A549 (cell line): Measurements from ENCODE around the gene ARHGAP10. TPM values are rescaled to one million over a fixed set of nuclear protein-coding genes. Genes with fewer than 3 reads are reported as not detected.

Experiments
- ATAC-seq, 2 experiments: fragments of 200-7000 bp in 1 of 2; fragments of >200 bp in 1 of 2; cut with Nextera tagmentation in 1 of 2; cut with Tn5 transposase in 1 of 2; 3 replicates each; pipeline versions ENCODE4 v1.8.0 to v1.9.1; 2018 to 2020; ENCODE audit warnings: mild to moderate bottlenecking in 1 of 2, moderate library complexity in 1 of 2
- CTCF ChIA-PET: fragments of 300-600 bp; sonication (Branson Sonifier 250); formaldehyde crosslinking; extraction: SDS; loops from one replicate; lab custom pipeline; 2021; ENCODE audit warnings: antibody characterized with exemption, inconsistent platforms; lab: Yijun Ruan, JAX
- POLR2A ChIA-PET: fragments of 350-600 bp; formaldehyde crosslinking; extraction: SDS; loops from one replicate; lab custom pipeline; 2021; ENCODE audit warnings: antibody characterized with exemption, inconsistent platforms; lab: Yijun Ruan, JAX
- DNase-seq, 2 experiments: peaks; one replicate each; pipeline versions ENCODE4 v3.0.0 to v3.0.0-alpha.2; 2011 to 2016; ENCODE audit warnings: low read depth in 1 of 2, low spot score in 1 of 2
- FAIRE-seq: peaks from 2 replicates; lab custom pipeline; 2011; peaks lifted over from hg19 to GRCh38; lab: Jason Lieb, UNC
- H3K27ac ChIP-seq, 2 experiments: fragments of >200 bp; sonication (Bioruptor Twin); formaldehyde crosslinking; 3 replicates each; pipeline ENCODE4 v1.5.1; 2016 to 2017
- H3K4me1 ChIP-seq: fragments of >200 bp; sonication (Bioruptor Twin); formaldehyde crosslinking; 3 replicates; pipeline ENCODE4 v1.6.1; 2016
- H3K4me2 ChIP-seq: fragments of >200 bp; sonication (Bioruptor Twin); formaldehyde crosslinking; 3 replicates; pipeline ENCODE4 v1.6.1; 2016
- H3K4me3 ChIP-seq: fragments of >200 bp; sonication (Bioruptor Twin); formaldehyde crosslinking; 3 replicates; pipeline ENCODE4 v1.5.1; 2016
- H3K9me3 ChIP-seq: fragments of >200 bp; sonication (Bioruptor Twin); formaldehyde crosslinking; 3 replicates; pipeline ENCODE4 v1.6.1; 2016
- EHMT2 ChIP-seq: fragments of 200-600 bp; sonication (generic); IDR thresholded peaks from 2 replicates; pipeline ENCODE4 v1.6.1; 2016; ENCODE audit warnings: antibody characterized with exemption, low read depth, mild to moderate bottlenecking, moderate library complexity
- FOSB ChIP-seq: fragments of 250-450 bp; sonication (Bioruptor Pico); IDR thresholded peaks from 2 replicates; pipeline ENCODE4 v1.5.0; 2020; ENCODE audit warnings: mild to moderate bottlenecking, moderate library complexity
- HES2 ChIP-seq: fragments of >200 bp; sonication (Bioruptor Twin); formaldehyde crosslinking; IDR thresholded peaks from 2 replicates; pipeline ENCODE4 v1.6.1; 2016
- HOXB5 ChIP-seq: fragments of 250-450 bp; sonication (Bioruptor Pico); IDR thresholded peaks from 2 replicates; pipeline ENCODE4 v1.5.0; 2020; ENCODE audit warnings: mild to moderate bottlenecking, moderate library complexity
- MAFK ChIP-seq: fragments of 450-650 bp; IDR thresholded peaks from 2 replicates; pipeline ENCODE4 v1.6.1; 2014; ENCODE audit not compliant: partially characterized antibody
- NR3C1 ChIP-seq: fragments of >200 bp; sonication (Bioruptor Twin); formaldehyde crosslinking; IDR thresholded peaks from 3 replicates; pipeline ENCODE4 v1.6.1; 2017
- POLR2AphosphoS2 ChIP-seq: conservative IDR thresholded peaks from 2 replicates; pipeline ENCODE4 v1.6.1; 2012; ENCODE audit warnings: low read length, improper control_type of control experiment, inconsistent platforms
- REST ChIP-seq: fragments of 200-600 bp; sonication (generic); IDR thresholded peaks from 2 replicates; pipeline ENCODE4 v1.6.1; 2016; ENCODE audit warnings: antibody characterized with exemption, mild to moderate bottlenecking, moderate library complexity
- RFX5 ChIP-seq: fragments of 450-650 bp; IDR thresholded peaks from 2 replicates; pipeline ENCODE4 v1.7.1; 2014; ENCODE audit warnings: antibody characterized with exemption, mild to moderate bottlenecking, moderate library complexity
- ZC3H11A ChIP-seq: fragments of 450-650 bp; IDR thresholded peaks from 2 replicates; pipeline ENCODE4 v1.6.1; 2014; ENCODE audit warnings: antibody characterized with exemption, mild to moderate bottlenecking
- ZNF302 ChIP-seq: fragments of 250-450 bp; sonication (Bioruptor Pico); IDR thresholded peaks from 2 replicates; pipeline ENCODE4 v1.9.0; 2021; ENCODE audit warnings: inconsistent platforms, mild to moderate bottlenecking, moderate library complexity
- WGBS: methylation state at CpG from one replicate; pipeline ENCODE4 v1.1.6; 2017; ENCODE audit errors: missing lambda C conversion rate; 5-methylcytosine and 5-hydroxymethylcytosine counted together
- polyA plus RNA-seq, 4 experiments: library from polyadenylated mRNA; depleted of rRNA in 3 of 4; stranded (reverse); fragments of >200 nt; fragmentation: RNase III in 1 of 4; extraction: RNeasy Plus Mini Kit Qiagen cat#74134 plus additional on column Dnase treatment in 1 of 4; gene quantifications; 2 replicates in 3 of 4; 3 replicates in 1 of 4; pipeline ENCODE4 v1.2.3, GENCODE V29; 2011 to 2017
- TF ChIP-seq, protein P1 (sequence below): fragments of 450-650 bp; IDR thresholded peaks from 2 replicates; pipeline ENCODE4 v1.6.1; 2014; ENCODE audit warnings: antibody characterized with exemption
- TF ChIP-seq, protein P2 (sequence below): fragments of 250-450 bp; sonication (Bioruptor Pico); IDR thresholded peaks from 2 replicates; pipeline ENCODE4 v1.5.0; 2021; ENCODE audit warnings: mild to moderate bottlenecking, moderate library complexity, borderline replicate concordance

The ARHGAP10 gene
- polyA plus RNA-seq, 2 of the 4 experiments (the other 2 are of a cell fraction), result 7.0 to 7.2 TPM

DNA sequence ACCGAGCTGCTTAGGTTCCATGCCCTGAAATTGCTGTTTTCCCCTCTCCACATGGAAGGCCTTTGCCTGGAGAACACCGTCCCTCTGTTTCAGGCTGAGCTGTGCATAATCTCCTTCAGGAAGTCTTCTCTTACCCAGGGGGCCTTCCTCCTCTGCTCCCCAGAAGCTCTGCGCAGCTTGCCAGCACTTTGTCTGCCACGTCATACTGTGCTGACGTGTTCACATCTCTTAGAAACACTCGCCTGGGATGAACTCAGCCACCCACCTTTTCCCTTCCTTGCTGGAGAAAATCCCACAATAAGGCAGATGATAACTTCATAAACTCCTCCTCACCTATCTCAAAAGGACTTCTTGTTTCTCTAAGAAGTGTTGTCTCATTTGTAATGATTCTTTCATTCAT is 110.7 kb downstream of the ARHGAP10 start:
- FAIRE-seq (no peak), ATAC-seq (no peak), DNase-seq (no peak)
- ChIA-PET CTCF (interaction anchor here (1.2 to 1.8 kb wide), 3 partner anchors 12 to 134 kb away, joined by 3 to 9 read pairs (median 3); no protein-coding TSS in a partner anchor), POLR2A (no interaction called here)
- 91% methylated on average over 6 of the region's 6 CpGs for WGBS
- H3K4me2 ChIP-seq, result no peak overlapping the region
- H3K4me1 ChIP-seq, result no peaks in the 10 kb centered on the region
- no peak overlapping the region for H3K27ac ChIP-seq
- H3K9me3 ChIP-seq, result no peaks in the 10 kb centered on the region
- H3K4me3 ChIP-seq, result no peak overlapping the region
- no peak for TF ChIP-seq ZC3H11A
- TF ChIP-seq, all 56 proteins: peak for 0

GRCh38 chr4:147843162-147843561 is 111.3 kb downstream of the ARHGAP10 start:
- no peak overlapping the region for H3K4me3 ChIP-seq
- whole genome bisulfite sequencing, result 74% methylated on average over 5 of the region's 5 CpGs
- no peaks in the 10 kb centered on the region for H3K4me1 ChIP-seq
- H3K9me3 ChIP-seq, result no peaks in the 10 kb centered on the region
- ChIA-PET POLR2A (no interaction called here), CTCF (interaction anchor here (1.2 to 1.8 kb wide), 2 partner anchors 23 to 135 kb away, joined by 3 to 9 read pairs; no protein-coding TSS in a partner anchor)
- no peak overlapping the region for H3K27ac ChIP-seq
- no peak overlapping the region for H3K4me2 ChIP-seq
- ATAC-seq, result peak in 1 of 2 experiments; percentile 70; a peak in 3 of 6 replicates
- no peak for FAIRE-seq
- peak; percentile 27 to 30 for DNase-seq
- TF ChIP-seq, protein P1, sequence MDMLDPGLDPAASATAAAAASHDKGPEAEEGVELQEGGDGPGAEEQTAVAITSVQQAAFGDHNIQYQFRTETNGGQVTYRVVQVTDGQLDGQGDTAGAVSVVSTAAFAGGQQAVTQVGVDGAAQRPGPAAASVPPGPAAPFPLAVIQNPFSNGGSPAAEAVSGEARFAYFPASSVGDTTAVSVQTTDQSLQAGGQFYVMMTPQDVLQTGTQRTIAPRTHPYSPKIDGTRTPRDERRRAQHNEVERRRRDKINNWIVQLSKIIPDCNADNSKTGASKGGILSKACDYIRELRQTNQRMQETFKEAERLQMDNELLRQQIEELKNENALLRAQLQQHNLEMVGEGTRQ, result peak; percentile 47
- TF ChIP-seq RFX5, result no peak
- TF ChIP-seq HOXB5 (CRISPR knock-in tag), result 0 out of 2 replicates have a peak, but pooled peaks have one; percentile 38

- CTCF ChIA-PET, result interaction anchor here (1.9 kb wide), 1 partner anchor 22 kb away, joined by 13 read pairs; no protein-coding TSS in a partner anchor
- POLR2A ChIA-PET, result no interaction called here
- DNase-seq, result no peak
- no peaks in the 10 kb centered on the region for H3K9me3 ChIP-seq
- 94% methylated on average over 7 of the region's 7 CpGs for WGBS
- no peak for ATAC-seq
- no peak overlapping the region for H3K27ac ChIP-seq
- no peak for TF ChIP-seq FOSB (CRISPR knock-in tag)
- no peak for TF ChIP-seq NR3C1
- no peak for TF ChIP-seq POLR2AphosphoS2
- no peak for TF ChIP-seq REST
- TF ChIP-seq ZNF302 (CRISPR knock-in tag), result no peak
- no peak for TF ChIP-seq HOXB5 (CRISPR knock-in tag)
- no peak for TF ChIP-seq MAFK
- no peak for TF ChIP-seq EHMT2
- TF ChIP-seq, protein P2, sequence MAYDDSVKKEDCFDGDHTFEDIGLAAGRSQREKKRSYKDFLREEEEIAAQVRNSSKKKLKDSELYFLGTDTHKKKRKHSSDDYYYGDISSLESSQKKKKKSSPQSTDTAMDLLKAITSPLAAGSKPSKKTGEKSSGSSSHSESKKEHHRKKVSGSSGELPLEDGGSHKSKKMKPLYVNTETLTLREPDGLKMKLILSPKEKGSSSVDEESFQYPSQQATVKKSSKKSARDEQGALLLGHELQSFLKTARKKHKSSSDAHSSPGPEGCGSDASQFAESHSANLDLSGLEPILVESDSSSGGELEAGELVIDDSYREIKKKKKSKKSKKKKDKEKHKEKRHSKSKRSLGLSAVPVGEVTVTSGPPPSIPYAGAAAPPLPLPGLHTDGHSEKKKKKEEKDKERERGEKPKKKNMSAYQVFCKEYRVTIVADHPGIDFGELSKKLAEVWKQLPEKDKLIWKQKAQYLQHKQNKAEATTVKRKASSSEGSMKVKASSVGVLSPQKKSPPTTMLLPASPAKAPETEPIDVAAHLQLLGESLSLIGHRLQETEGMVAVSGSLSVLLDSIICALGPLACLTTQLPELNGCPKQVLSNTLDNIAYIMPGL (CRISPR knock-in tag), result no peak
- no peak for TF ChIP-seq HES2
- TF ChIP-seq, all 56 proteins: peak for 0
- Histone ChIP-seq H3K4me2 (no peak overlapping the region), H3K4me3 (no peak overlapping the region), H3K4me1 (no peaks in the 10 kb centered on the region)
- FAIRE-seq, result no peak
These were observed 112.9 kb downstream of the ARHGAP10 start for GRCh38 chr4:147844781-147845180.
